Thymus (tissue), 11 donors: ENCODE data around the gene FRAS1. TPM values are rescaled to one million over a fixed set of nuclear protein-coding genes. Genes with fewer than 3 reads are reported as not detected.

ENCODE experiments used
- DNase-seq, 9 donors: peaks; one replicate each; pipeline ENCODE4 v3.0.0-alpha.2; 2013; ENCODE audit warnings: low spot score in 9 of 9, low read depth in 6 of 9, missing footprints in 1 of 9
- H3K27ac ChIP-seq, 2 donors: one replicate each; pipeline ENCODE4 v1.5.1; 2013; ENCODE audit warnings: control low read depth in 1 of 2, low read depth in 1 of 2, low read length in 1 of 2, mild to moderate bottlenecking in 1 of 2, moderate library complexity in 1 of 2
- H3K27me3 ChIP-seq, 2 donors: one replicate each; pipeline ENCODE4 v1.5.1; 2013; ENCODE audit warnings: low read length in 1 of 2; ENCODE audit not compliant: control insufficient read depth in 2 of 2, insufficient read depth in 1 of 2
- H3K36me3 ChIP-seq, 2 donors: one replicate each; pipeline ENCODE4 v1.5.1; 2013; ENCODE audit warnings: low read length in 1 of 2, mild to moderate bottlenecking in 1 of 2, moderate library complexity in 1 of 2; ENCODE audit not compliant: control insufficient read depth in 2 of 2, insufficient read depth in 2 of 2
- H3K4me1 ChIP-seq, 2 donors: one replicate each; pipeline ENCODE4 v1.5.1; 2013; ENCODE audit warnings: low read length in 2 of 2; ENCODE audit not compliant: control insufficient read depth in 2 of 2, insufficient read depth in 2 of 2
- H3K4me3 ChIP-seq, 2 donors: one replicate each; pipeline ENCODE4 v1.5.1; 2013; ENCODE audit warnings: low read length in 2 of 2, control low read depth in 1 of 2, mild to moderate bottlenecking in 1 of 2
- H3K9me3 ChIP-seq, 2 donors: one replicate each; pipeline ENCODE4 v1.5.1; 2013; ENCODE audit warnings: low read length in 1 of 2, mild to moderate bottlenecking in 1 of 2; ENCODE audit not compliant: control insufficient read depth in 2 of 2, insufficient read depth in 1 of 2
- WGBS: extraction: QIAGEN DNeasy Blood & Tissue Kit; methylation state at CpG from one replicate; pipeline ENCODE4 v1.1.7; 2013; 5-methylcytosine and 5-hydroxymethylcytosine counted together
- polyA plus RNA-seq: library from polyadenylated mRNA; stranded (reverse); fragments of 200-250 nt; gene quantifications from one replicate; pipeline ENCODE4 v1.2.3, GENCODE V29; 2013
- total RNA-seq: library from RNA; stranded (reverse); fragments of 120-200 nt; gene quantifications from one replicate; pipeline ENCODE4 v1.2.4, GENCODE V29; 2013
- donor health status: healthy.

FRAS1 gene
- total and polyA plus RNA-seq, 2 donors, result 1.0 to 1.6 TPM

DNA sequence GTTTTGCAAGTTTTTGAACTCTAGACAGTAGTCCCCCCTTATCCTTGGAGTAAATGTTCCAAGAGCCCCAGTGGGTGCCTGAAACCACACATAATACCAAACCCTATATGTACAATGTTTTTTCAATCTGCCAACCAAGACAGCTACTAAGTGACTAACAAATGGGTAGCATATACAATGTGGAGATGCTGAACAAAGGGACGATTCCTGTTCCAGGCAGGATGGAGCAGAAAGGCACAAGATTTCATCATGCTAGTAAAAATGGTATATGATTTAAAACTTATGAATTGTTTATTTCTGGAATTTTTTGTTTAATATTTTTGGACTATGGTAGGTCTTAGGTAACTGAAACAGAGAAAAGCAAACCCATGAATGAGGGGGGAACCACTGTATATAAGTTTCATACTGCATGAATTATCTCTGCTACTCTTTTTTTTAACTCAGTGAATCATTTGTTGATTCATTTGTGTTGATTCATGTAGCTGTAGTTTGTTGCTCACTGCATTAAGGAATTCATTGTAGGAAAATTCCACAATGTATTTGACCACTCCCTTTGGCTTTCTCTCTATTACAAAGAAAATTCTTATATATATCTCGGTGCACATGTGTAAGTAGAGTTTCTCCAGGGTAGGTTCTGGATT is 472.6 kb downstream of the FRAS1 start:
- H3K27me3 ChIP-seq, result no peaks in the 10 kb centered on the region
- H3K4me1 ChIP-seq, result no peaks in the 10 kb centered on the region
- no peak overlapping the region for H3K4me3 ChIP-seq
- no peaks in the 10 kb centered on the region for H3K36me3 ChIP-seq
- no peaks in the 10 kb centered on the region for H3K9me3 ChIP-seq
- DNase-seq, result no peak
- no peak overlapping the region for H3K27ac ChIP-seq
- 95% methylated on average over 2 of the region's 2 CpGs for WGBS

DNA sequence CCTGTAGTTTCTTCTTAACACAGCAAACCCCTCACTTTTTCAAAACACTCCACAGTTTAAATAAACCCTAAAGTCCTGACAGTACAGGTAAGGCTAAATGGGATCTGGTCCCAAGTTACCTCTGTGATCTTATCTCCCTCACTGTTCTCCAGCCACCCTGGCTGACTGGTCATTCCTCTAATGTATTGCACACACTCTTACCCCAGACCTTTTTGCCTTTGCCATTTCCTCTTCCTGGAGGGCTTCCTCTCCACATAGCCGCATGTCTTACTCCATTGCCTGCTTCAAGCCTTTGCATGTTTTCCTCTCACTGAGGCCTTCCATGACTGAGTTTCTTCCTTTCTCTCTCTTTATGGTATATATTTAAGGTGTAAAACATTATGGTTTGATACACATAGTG is 474.9 kb downstream of the FRAS1 start:
- Histone ChIP-seq H3K27ac (no peak overlapping the region), H3K27me3 (no peaks in the 10 kb centered on the region), H3K4me1 (no peaks in the 10 kb centered on the region), H3K4me3 (no peak overlapping the region), H3K9me3 (no peaks in the 10 kb centered on the region), H3K36me3 (no peaks in the 10 kb centered on the region)
- DNase-seq, result no peak
- 92% methylated on average over 1 of the region's 1 CpG for WGBS

- Histone ChIP-seq H3K4me3 (no peak overlapping the region), H3K27me3 (no peaks in the 10 kb centered on the region), H3K9me3 (no peaks in the 10 kb centered on the region), H3K4me1 (no peaks in the 10 kb centered on the region), H3K27ac (no peak overlapping the region), H3K36me3 (no peaks in the 10 kb centered on the region)
- DNase-seq, result no peak
- WGBS, result 78% methylated on average over 5 of the region's 5 CpGs
Observed at GRCh38 chr4:78533854-78534253, 476.7 kb downstream of the FRAS1 start.

- Histone ChIP-seq H3K27me3 (no peaks in the 10 kb centered on the region), H3K9me3 (no peaks in the 10 kb centered on the region), H3K4me1 (no peaks in the 10 kb centered on the region), H3K27ac (no peak overlapping the region), H3K4me3 (no peak overlapping the region), H3K36me3 (no peaks in the 10 kb centered on the region)
- WGBS, result 96% methylated on average over 4 of the region's 4 CpGs
- DNase-seq, result no peak
Observed at GRCh38 chr4:78534286-78534955, 477.3 kb downstream of the FRAS1 start.

- H3K9me3 ChIP-seq, result no peaks in the 10 kb centered on the region
- no peaks in the 10 kb centered on the region for H3K36me3 ChIP-seq
- H3K27me3 ChIP-seq, result no peaks in the 10 kb centered on the region
- no peak overlapping the region for H3K27ac ChIP-seq
- no peak for DNase-seq
- no peaks in the 10 kb centered on the region for H3K4me1 ChIP-seq
- 78% methylated on average over 5 of the region's 5 CpGs for WGBS
- no peak overlapping the region for H3K4me3 ChIP-seq
Observed at GRCh38 chr4:78542373-78542772, 485.2 kb downstream of the FRAS1 start.

DNA sequence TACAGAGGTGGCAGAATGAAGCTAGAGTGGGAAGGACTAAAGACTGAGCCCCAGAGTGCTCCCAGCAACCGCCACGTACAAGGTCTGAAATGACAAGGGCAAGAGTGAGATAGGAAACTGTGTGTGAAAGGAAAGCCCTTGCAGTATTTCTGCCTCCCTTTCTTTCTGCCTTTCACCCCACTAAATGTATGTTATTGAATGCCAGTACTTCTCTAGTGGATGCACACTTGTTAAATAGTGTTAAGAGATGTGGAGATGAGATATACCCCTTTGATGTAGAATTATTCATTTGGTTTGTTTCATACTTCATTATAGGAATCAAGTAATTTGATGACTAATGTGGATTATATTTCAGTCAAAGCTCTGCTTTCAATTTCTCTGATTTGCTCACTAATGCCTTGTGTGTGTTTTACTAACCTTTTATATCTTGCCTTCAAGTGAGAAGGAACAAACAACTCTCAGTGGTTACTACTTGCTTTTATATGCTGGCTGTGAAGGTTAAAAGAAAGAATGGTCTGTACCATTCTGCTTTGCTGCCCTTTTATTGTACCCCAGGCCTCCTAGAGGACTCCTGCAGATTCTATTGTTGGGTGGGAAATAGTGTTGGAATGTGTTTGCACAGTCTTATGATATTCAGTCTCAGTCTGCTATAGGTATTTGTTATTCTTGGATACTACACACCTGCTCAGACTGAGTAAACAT is 486.5 kb downstream of the FRAS1 start:
- Histone ChIP-seq H3K27me3 (no peaks in the 10 kb centered on the region), H3K9me3 (no peaks in the 10 kb centered on the region), H3K4me3 (no peak overlapping the region), H3K4me1 (no peaks in the 10 kb centered on the region), H3K27ac (no peak overlapping the region), H3K36me3 (no peaks in the 10 kb centered on the region)
- DNase-seq, result no peak
- WGBS, result 97% methylated on average over 2 of the region's 2 CpGs

- no peak overlapping the region for H3K27ac ChIP-seq
- WGBS, result 87% methylated on average over 2 of the region's 2 CpGs
- H3K4me3 ChIP-seq, result no peak overlapping the region
- H3K36me3 ChIP-seq, result no peaks in the 10 kb centered on the region
- H3K27me3 ChIP-seq, result no peaks in the 10 kb centered on the region
- H3K9me3 ChIP-seq, result no peaks in the 10 kb centered on the region
- H3K4me1 ChIP-seq, result no peaks in the 10 kb centered on the region
- DNase-seq, result no peak
Observed at GRCh38 chr4:78544678-78545077, 487.6 kb downstream of the FRAS1 start.

DNA sequence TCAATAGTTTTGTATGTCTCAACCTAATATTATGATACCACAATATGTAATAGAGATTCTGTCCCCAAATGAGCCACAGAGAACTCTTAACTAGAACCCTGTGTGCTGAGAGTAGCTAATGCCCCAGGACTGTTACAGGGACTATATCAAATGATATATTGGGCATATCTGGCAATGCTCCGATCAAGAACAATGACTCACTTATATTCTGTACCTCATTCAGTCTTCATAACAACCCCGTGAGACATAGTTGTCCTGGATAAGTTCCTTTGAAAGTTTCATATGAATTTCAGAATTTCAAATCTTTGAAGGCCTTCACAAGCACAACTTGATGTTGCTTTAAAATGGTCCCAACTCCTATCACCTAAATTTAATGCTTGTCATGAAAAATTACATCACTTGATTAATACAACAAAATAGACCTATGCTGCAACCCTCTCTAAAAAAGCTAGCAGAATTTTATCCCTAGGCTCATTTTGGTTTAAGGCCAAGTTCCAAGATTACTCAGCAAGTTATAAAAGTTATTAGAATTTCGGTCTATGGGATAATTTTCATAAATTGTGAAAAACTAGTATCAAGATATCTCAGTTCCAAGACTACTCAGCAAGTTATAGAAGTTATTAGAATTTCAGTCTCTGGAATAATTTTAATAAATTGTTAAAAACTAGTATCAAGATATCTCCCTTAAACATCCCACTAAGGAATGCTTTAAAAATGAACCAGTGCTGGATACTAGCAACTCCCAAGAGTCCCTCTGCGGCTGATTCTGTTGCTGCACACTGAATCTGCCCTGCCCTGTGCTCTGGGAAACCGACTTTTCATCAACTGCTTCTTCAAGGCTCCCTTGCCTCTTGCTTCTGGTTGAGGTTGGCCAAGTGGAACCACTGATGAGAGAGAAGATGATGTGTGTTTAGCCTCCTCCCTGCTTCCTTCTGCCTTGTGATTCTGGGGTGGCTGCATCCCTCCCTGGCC is 488.4 kb downstream of the FRAS1 start:
- Histone ChIP-seq H3K4me1 (no peaks in the 10 kb centered on the region), H3K36me3 (no peaks in the 10 kb centered on the region), H3K4me3 (no peak overlapping the region), H3K9me3 (no peaks in the 10 kb centered on the region), H3K27me3 (peaks cover 0 to 3% of the 10 kb centered on the region in 2 donors), H3K27ac (no peak overlapping the region)
- WGBS, result 96% methylated on average over 5 of the region's 5 CpGs
- DNase-seq, result no peak
